GM21381 (cell line): ENCODE data around the gene MARK2.

Source experiments
- ATAC-seq: cut with Tn5 transposase; IDR thresholded peaks from one replicate; pipeline ENCODE4 v1.9.1; 2021; ENCODE audit warnings: mild to moderate bottlenecking, moderate library complexity; ENCODE audit not compliant: unreplicated experiment

Gene MARK2

DNA sequence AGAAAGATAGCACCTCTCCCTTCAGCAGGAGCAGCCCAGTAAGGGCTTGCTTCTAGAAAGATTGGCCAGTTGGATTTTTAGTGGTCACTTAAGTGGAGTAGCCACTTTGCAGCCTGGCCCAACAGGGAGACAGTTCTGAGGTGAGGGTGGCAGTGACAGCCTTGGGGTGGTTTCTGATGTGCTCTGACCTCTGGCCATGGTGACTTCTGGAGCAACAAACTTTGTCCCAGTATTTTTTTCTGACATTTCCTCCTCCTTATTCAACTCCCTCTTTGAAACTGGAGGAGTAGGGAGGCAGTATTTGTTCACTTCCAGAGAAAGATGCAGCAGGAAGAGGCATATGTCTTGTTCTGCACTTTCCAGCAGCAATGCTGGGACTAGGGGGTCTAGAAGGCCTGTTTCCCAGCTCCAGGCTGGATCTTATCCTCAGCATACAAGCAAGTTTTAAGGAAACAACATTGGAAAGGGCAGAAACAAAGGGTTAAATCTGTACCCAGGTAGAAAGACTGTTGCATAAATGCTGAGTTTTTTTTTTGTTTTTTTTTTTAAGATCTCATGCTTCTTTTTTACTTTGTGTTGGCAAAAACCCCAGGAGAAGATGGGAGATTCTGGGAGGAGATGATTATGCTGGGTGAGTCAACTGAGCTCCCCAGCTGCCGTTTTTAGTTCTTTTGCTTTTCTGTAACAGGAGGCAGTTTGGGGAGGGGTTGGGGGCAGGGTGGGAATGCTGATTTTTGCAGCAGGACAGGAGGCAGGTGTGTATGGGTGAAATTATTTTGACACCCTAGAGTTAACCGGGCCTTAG is 40.9 kb downstream of the MARK2 start:
- no peak for ATAC-seq

DNA sequence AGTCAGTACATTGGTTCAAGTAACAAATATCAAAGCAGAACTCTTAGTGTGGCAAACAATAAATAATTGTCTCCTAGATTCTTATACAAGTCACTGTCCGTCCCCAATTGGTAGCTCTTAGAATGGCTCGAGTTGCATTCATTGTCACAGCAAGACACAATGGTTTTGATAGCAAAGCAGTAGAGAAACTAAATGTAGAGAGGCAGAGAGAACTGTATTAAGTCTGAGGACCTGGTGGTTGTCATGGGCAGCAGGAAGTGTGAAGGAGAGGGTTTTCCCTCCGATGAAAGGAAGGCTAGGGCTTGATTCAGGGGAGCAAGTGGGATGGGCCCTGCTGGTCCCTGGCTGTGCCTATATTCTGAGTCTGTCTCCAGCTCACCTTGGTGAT is 41.5 kb downstream of the MARK2 start:
- no peak for ATAC-seq

DNA sequence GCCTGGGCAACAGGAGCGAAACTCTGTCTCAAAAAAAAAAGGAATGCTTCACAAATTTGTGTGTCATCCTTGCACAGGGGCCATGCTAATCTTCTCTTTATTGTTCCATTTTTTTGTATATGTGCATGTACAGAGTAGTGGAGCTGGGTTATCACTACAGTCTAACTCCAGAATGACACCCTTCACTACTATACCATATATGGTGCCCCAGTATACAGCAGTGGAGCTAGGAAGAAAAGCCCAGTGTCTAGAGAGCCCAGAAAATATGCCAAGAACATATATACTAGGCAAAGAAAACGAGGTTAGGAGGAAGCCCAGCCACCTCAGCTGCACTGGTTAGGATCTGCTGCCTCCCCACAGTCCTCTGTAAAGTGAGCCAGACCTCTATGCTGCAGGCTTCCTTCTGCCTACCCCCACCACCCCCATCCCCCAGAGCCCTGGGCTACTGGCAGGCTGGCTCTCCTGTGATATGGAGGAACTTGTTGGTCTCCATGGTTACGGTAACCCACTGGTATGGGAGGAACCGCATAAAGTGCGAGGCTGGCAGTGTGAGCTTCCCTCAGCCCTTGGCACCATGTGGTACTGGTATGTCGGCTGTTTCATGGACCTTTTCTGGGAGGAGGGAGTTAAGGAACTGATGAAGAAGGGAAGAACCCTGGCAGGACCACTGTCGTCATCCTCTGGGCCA is 43.8 kb downstream of the MARK2 start:
- ATAC-seq: no peak

DNA sequence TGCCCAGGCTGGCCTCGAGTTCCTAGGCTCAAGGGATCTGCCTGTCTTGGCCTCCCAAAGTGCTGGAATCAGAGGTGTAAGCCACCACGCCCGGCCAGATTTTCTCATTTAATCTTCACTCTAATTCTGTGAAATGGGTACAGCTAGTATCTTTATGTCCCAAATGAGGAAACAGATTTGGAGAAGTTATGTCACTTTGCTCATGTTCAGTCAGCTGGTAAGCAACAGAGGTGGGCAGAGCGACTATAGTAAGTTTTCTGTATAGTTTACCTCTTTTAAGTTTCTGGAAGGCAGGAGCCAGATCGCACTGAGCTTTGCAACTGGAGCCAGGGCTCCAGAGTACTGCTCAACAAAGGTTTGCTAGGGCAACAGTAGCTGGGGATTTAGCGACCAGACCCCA is 44.9 kb downstream of the MARK2 start:
- ATAC-seq: no peak

DNA sequence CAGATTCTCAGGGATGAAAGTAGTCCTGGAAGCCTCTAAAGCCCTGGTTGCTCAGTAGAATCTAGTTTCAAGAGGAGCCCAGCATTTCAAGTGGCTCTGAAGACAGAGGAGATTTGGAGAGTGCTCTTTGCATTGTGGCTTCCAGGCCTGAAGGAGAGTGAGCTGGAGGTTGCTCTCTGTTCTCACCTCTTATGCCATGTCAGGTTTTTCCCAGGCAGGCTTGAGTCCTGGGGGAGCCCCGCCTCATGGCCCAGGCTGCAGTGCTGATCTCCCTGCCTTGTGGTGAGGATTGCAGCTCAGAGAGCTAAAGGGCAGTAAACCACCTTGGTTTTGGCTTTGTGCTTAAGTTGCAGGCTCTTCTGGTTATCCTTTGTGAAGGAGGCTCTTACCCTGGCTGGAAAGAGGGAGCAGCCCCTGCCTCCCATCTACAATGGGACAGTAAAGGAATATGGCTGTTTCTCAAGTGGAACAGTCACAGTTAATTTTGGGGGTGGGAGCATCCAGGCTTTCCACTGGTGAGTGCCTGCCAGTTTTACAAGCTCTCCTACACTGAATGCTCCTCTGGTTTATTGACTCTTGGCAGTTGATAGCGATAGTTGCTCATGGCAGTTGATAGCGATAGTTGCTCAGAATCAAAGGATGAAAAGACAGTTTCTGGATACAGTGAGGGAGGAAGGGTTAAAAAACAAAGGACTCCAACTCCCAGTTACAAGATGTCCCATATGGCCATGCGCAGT is 45.5 kb downstream of the MARK2 start:
- ATAC-seq: no peak

DNA sequence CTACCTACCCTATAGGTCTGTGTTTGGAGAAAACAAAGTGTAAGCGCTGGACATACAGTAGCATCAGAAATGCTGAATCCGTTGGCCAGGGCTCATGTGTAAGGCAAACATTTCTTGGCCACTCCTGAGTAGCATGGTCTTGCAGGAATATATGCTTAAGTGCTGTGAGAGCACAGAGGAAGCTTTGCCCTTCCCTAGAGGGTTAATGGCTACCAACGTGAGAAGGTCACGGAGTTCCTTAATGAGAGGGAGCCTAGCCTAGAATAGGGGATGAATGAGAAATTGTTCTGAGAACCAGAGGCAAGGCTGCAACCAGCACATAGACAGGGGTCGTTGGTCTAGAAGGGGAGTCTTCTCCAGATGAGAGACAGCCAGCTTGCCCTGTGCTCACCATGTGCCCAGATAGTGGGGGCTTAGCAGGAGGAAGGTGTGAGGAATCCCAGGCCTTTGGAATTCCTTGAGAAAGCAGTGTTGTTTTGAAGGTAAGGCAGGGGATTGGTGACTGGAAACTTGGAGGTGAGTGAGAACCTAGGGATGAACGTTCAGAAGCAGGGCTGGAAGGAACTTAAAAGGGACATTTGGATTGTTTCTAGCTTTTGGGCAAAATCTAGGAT is 48.6 kb downstream of the MARK2 start:
- no peak for ATAC-seq

DNA sequence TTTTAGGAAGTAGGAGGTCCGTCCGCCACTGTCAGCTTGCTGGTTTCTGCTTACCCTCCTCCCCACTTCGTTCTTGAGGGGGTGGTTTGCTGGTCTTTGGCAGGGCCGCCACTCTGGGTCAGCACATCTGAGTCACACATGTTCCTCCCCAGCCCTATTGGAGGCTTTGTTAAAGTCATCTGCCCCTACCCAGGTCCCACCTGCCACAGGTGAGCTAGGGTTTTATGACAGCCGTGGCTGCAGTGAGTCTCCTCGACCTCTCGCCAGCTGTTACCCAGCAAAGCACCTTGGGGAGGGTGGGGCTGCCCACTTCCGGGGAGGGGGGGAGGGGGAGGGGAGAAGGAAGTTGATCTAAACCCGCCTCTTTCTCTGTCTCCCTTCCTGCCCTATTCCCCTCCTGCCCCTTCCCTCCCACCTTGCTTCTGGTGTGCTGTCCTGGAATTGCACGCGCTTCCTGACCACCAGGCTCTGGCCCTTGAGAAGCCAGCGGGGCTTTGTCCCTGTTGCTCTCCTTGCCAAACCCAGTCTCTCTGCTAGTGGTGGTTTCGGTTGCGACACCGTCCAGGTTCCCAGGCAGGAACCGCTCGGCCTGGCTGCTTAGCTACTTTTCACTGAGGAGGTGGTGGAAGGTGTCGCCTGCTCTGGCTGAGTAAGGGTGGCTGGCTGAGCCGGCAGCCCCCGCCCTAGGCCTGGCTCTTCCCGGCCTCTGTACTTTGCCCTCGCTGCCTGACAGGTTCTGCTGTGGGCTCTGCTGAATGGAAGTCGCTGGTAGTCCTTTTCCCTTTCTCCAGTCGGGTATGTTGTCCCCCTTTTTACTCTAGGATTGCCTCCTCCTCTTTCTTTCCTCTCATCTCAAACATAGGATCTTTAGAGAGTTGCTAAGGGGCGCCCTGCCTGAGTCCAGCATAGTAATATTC is 49.5 kb downstream of the MARK2 start:
- ATAC-seq: peak; percentile 60

DNA sequence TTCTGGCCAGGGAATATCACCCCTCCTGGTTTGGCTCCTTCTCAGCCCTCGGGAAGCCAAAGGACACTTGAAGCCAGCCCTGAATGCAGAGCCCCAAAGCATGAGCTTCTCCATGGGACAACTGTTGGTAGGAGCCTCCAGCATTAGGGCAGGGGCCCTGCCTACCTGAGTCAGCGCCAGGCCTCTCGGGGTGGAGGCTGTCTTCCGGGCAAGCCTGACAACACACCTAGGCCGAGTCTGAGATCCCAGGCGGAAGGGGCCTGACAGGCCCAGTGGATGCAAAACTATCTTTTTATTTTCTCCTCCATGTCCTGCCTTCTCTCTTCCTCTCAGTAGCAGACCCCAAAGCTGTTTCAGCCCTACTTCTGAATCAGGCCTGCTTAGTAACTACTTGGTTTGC is 50.4 kb downstream of the MARK2 start:
- ATAC-seq: no peak

DNA sequence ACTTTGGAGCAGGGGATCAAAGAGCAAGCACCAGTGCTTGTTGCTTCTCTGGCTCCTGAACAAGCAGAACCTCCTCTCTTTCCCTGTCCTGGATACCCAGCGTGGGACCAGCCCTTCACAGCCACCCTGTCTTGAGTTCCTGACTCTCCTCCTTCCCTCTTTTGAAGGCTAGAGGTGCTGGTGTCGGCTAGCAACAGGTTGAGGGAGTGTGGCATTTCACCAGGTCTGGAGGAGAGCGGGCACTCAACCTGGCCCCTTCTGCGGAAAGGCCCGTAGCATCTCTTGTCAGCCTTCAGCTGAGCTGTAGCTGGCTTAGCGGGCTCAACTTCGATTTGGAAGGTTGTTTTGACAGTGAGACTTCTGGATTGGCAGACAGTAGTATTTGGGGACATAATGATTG is 51.5 kb downstream of the MARK2 start:
- no peak for ATAC-seq

DNA sequence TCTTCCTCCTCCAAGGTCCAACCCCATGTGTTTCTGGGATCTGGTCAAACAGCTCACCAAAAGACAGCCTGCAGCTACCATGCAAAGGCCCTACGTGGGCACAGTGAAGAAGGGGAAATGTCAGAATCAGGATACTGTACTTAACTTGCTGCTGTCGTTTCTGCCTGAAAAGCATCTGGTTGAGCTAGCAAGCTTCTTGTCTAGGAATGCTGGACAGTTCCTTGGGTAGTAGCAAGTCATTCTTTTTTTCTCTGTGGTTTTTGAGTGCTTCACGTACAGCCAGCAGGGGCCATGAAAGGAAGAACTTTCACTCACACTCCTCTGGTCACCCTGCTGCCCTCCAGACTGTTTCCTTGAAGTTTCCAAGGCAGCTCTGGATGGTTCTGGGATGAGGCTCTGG is 53.3 kb downstream of the MARK2 start:
- no peak for ATAC-seq

DNA sequence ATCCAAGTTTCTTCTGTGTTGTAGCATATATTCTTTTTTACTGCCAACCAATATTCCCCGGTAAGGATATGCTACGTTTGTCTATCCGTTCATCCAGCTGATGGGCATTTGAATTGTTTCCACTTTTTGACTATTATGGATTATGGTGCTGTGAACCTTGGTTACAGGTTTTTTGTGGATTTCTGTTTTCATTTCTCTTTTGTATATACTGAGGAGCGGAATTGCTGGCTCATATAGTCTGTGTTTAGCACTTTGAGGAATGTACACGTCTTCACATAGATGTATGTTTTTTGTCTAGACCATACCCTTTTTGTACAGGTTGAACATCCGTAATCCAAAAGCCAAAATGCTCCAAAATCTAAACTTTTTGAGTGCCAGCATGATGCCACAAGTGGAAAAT is 54.4 kb downstream of the MARK2 start:
- no peak for ATAC-seq

DNA sequence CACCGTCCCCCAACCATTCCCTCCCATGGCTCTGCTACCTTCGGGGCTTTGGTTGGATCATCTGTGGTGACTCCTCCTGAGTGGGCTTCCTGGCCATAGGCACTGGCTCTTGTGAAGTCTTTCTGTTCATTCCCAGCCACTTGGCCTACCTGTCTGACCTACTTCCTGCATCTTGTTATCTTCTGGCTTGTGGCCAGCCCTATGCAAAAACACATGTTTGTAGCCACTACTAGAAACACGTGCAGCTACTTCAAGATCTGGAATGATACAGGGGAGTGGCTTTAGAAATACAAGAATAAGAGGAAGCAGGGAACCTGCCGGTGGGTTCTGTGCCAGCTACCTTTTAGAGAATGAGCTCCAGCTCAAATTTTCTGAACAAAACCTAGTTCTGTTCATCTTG is 57.2 kb downstream of the MARK2 start:
- ATAC-seq: no peak

DNA sequence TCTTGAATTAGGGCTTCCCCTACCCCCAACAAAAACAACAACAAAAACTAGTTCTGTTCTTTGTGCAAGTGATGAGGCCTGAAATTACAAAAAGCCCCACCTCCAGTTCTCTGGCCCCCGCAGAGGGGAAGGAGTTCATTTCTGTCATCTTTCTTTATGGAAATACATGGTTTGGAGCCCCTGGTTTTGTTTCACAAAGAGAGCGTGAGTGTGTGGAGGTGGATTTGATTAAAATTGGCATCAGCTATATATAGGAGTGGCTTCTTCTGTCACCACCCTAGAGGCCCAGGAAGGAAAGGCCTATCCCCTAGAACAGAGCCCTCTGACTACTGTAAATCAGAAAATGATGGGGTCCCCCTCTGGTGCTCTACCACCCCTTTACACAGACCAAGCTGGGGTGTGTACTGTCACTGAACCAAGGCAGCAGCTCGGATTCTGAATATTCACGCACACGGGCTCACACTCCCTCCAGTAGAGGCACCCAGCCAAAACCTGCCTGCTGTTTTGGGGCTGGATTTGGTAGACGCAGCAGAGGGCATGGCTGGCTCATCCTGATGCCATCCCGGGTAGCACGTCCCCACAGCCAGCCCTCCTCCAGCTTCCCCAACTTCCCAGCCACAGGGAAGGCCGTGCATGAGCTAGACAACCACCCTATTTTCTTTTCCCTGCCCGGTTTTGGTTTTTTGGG is 58.7 kb downstream of the MARK2 start:
- ATAC-seq: no peak

DNA sequence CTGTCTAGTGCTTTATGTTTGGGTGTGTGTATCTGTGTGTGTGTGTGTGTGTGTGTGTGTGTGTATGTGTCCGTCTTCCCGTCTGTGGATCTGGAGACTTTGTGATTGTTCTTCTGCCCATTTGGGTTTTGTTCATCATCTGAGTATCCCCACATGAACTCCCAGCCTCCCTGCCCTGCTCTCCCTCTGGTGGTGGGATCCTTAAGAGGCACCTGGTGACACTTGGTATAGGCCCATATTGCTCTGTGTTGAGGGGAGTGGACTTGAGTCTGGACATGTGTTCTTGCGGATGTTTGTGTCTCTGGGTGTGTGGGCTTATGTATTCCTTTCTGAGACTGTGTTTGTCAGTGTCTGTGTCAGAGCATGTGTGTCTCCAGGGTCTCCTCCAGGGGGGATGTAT is 62.8 kb downstream of the MARK2 start:
- no peak for ATAC-seq

DNA sequence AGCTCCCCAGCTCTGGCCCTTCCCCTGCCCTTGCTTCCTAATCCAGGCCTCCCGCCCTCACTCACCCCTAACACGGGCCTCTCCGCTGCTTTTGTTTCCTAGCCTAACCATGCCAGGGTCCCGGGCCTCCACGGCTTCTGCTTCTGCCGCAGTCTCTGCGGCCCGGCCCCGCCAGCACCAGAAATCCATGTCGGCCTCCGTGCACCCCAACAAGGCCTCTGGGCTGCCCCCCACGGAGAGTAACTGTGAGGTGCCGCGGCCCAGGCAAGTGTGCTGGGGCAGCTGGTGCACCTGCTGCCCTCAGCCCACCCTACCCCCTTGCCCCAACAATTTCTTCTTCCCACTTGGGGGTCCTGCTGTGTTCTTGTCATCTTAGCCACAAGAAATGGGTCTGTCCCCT is 65.0 kb downstream of the MARK2 start:
- ATAC-seq: no peak

DNA sequence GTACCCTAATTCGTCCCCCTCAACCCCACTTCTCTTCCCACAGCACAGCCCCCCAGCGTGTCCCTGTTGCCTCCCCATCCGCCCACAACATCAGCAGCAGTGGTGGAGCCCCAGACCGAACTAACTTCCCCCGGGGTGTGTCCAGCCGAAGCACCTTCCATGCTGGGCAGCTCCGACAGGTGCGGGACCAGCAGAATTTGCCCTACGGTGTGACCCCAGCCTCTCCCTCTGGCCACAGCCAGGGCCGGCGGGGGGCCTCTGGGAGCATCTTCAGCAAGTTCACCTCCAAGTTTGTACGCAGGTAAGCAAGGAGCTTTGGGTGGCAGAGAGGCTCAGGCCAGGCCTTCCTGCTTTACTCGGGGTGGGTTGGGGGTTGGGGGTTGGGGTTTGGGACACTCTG is 65.8 kb downstream of the MARK2 start:
- ATAC-seq: no peak

DNA sequence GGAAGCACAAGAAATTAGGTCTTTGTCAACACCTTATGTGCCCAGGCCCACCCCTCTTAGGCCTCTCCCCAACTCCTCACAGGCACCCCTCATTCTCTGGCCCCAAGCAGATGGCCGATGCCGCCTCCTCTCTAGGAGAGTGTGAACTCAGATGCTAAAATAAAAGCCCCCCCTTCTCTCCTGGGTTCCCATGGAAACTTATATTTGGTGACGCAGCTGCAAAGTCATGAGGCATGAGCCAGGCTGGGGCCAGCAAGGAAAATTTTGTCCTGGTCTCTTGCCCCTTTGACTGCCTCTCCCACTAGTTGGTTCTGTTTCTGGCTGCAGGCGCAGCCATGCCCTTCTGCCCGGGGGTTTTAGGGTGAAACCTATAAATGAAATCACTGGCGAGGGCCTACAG is 66.3 kb downstream of the MARK2 start:
- no peak for ATAC-seq

DNA sequence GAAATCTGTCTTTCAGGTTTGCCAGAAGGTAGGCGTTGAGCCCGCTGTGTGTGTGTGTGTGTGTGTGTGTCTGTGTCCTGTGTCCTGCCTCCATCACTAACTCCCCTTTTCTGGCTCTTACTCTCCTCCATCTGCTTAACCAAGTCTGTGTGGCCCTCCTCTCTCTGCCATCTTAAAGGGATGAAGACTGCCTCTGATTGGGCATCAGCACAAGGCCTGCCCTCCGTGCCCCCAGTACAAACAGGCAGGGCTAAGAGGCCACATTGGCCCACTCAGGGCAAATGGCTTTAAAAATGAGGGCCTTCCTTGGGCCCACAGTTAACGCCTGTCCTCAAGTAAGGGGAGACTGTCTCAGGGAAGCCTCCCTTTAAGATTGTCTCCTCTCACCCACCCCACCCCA is 67.2 kb downstream of the MARK2 start:
- ATAC-seq: no peak

DNA sequence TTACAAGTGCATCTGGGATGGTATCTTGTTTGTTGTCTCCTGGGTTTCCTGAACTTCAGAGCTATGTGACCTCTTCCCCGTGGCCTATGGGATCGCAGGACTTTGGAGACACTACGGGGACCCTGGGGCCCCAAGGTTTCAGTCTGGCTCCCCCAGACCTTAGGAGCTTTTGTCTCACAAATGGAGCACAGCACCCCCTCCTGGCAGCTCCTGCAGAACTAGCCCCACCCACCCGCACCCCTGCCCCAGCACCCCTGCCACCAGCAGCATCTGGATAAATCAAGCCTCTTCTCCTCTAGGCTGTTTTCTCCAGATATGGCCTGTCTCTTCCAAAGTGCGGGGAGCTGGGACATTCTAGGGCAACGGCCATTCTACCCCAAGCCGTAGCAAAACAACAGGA is 67.7 kb downstream of the MARK2 start:
- no peak for ATAC-seq

DNA sequence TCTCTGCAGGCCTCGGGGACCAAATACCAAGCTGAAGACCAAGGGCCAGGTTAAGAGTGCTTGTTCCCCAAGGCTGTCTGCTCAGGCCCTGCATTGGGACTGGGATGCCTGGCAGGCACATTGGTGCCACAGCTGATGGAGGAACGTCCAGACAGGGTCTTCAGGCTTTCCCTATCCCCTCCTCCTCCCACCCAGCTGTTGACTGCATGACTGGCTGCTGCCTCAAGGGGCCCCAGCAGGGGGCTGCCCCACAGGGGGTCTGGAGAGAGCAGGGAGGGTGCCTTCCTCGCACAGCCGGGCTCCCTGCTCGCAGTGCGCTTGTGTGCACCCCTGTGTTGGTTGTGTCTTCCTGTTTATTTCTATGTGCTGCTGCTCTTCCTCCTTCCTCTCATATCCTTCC is 68.2 kb downstream of the MARK2 start:
- ATAC-seq: no peak
